Progenitor cell of endocrine pancreas (in vitro differentiated cells): ENCODE measurements around the gene PGR. TPM values are rescaled to one million over a fixed set of nuclear protein-coding genes. Genes with fewer than 3 reads are reported as not detected.

Experiments
- DNase-seq: peaks from one replicate; pipeline ENCODE4 v3.0.0; 2021; ENCODE audit warnings: low spot score; ENCODE audit not compliant: unreplicated experiment
- H3K27ac Mint-ChIP-seq: 2 replicates; pipeline ENCODE4 v1.8.0; 2021; ENCODE audit warnings: mild to moderate bottlenecking, moderate library complexity, mixed read lengths
- H3K27me3 Mint-ChIP-seq: 2 replicates; pipeline ENCODE4 v1.8.0; 2021; ENCODE audit warnings: mixed read lengths
- H3K36me3 Mint-ChIP-seq: 2 replicates; pipeline ENCODE4 v1.8.0; 2022; ENCODE audit warnings: mixed read lengths; ENCODE audit not compliant: insufficient read depth
- H3K4me1 Mint-ChIP-seq: 2 replicates; pipeline ENCODE4 v1.8.0; 2021; ENCODE audit warnings: low read depth, mixed read lengths
- H3K4me3 Mint-ChIP-seq: 2 replicates; pipeline ENCODE4 v1.8.0; 2021; ENCODE audit warnings: low read depth, mild to moderate bottlenecking, moderate library complexity, mixed read lengths
- H3K9me3 Mint-ChIP-seq: 2 replicates; pipeline ENCODE4 v1.8.0; 2021; ENCODE audit warnings: low read depth, mixed read lengths
- CTCF ChIP-seq: fragments of 200-600 bp; sonication (generic); IDR thresholded peaks from one replicate; pipeline ENCODE4 v1.5.0; 2021; ENCODE audit warnings: antibody characterized with exemption, mild to moderate bottlenecking; ENCODE audit not compliant: unreplicated experiment
- total RNA-seq: library from RNA; stranded (reverse); gene quantifications from 2 replicates; pipeline ENCODE4 v1.2.1, GENCODE V29; 2021

The PGR gene
- total RNA-seq, 1 donor from 2014 or later, result not detected

- Mint-ChIP-seq H3K9me3 (peaks cover 10% of the 10 kb centered on the region), H3K4me1 (no peaks in the 10 kb centered on the region), H3K27me3 (no peaks in the 10 kb centered on the region), H3K27ac (no peak overlapping the region), H3K36me3 (no peaks in the 10 kb centered on the region), H3K4me3 (no peak overlapping the region)
- DNase-seq, result no peak
- no peak for TF ChIP-seq CTCF
Measured at GRCh38 chr11:101082813-101083212, 46.8 kb downstream of the PGR start.

- Mint-ChIP-seq H3K4me3 (no peak overlapping the region), H3K4me1 (no peaks in the 10 kb centered on the region), H3K27me3 (no peaks in the 10 kb centered on the region), H3K27ac (no peak overlapping the region), H3K36me3 (no peaks in the 10 kb centered on the region), H3K9me3 (no peaks in the 10 kb centered on the region)
- TF ChIP-seq CTCF, result no peak
- no peak for DNase-seq
Measured at GRCh38 chr11:101063706-101064105, 65.9 kb downstream of the PGR start.

- H3K9me3 Mint-ChIP-seq, result no peaks in the 10 kb centered on the region
- H3K27ac Mint-ChIP-seq, result no peak overlapping the region
- no peak for DNase-seq
- no peak for TF ChIP-seq CTCF
- no peaks in the 10 kb centered on the region for H3K4me1 Mint-ChIP-seq
- H3K27me3 Mint-ChIP-seq, result no peaks in the 10 kb centered on the region
- no peaks in the 10 kb centered on the region for H3K36me3 Mint-ChIP-seq
- no peak overlapping the region for H3K4me3 Mint-ChIP-seq
Measured at GRCh38 chr11:101061606-101062005, 68.0 kb downstream of the PGR start.

- Mint-ChIP-seq H3K27ac (no peak overlapping the region), H3K4me3 (no peak overlapping the region), H3K27me3 (no peaks in the 10 kb centered on the region), H3K9me3 (no peaks in the 10 kb centered on the region), H3K4me1 (no peaks in the 10 kb centered on the region), H3K36me3 (no peaks in the 10 kb centered on the region)
- TF ChIP-seq CTCF, result no peak
- DNase-seq, result no peak
Measured at GRCh38 chr11:101059331-101059730, 70.3 kb downstream of the PGR start.

- no peaks in the 10 kb centered on the region for H3K36me3 Mint-ChIP-seq
- no peak overlapping the region for H3K27ac Mint-ChIP-seq
- no peak overlapping the region for H3K4me3 Mint-ChIP-seq
- no peaks in the 10 kb centered on the region for H3K4me1 Mint-ChIP-seq
- TF ChIP-seq CTCF, result no peak
- no peak for DNase-seq
- peaks cover 4% of the 10 kb centered on the region for H3K27me3 Mint-ChIP-seq
- H3K9me3 Mint-ChIP-seq, result no peaks in the 10 kb centered on the region
Measured at GRCh38 chr11:101053492-101053891, 76.1 kb downstream of the PGR start.
